Posterior vena cava (tissue), 2 donors: Measurements from ENCODE around the gene SCAMP1. TPM values are rescaled to one million over a fixed set of nuclear protein-coding genes. Genes with fewer than 3 reads are reported as not detected.

Source experiments
- DNase-seq: peaks from one replicate; pipeline ENCODE4 v3.0.0-alpha.2; 2020; ENCODE audit warnings: low spot score
- intact Hi-C, 2 donors: fragments of 100-400 bp; cut with DNase I; formaldehyde crosslinking; loops; one replicate each; pipeline versions ENCODE4 v1.14.1 to v1.14.2; 2022 to 2023
- total RNA-seq, 2 donors: library from RNA; stranded (reverse); fragmentation: NEBNext Ultra II Directional; extraction: Animal tissue kit (Norgen Biotek cat#: 25700); gene quantifications; one replicate each; pipeline ENCODE4 v1.2.1, GENCODE V29; 2021
- donor health status: DM: yes; HTN: yes; CAD: no.
- donor health status: DM: yes; HTN: yes; CAD: no.

Gene SCAMP1
- total RNA-seq, 2 donors from 2014 or later, result 32.4 to 46.1 TPM

- intact Hi-C loops, result no loop called here
Observed at GRCh38 chr5:78476795-78477194, 116.4 kb downstream of the SCAMP1 start.

GRCh38 chr5:78482948-78483347, 122.5 kb downstream of the SCAMP1 start:
- intact Hi-C loops, result no loop called here
- DNase-seq, result no peak

More at GRCh38 chr5:78476795-78477194, 116.4 kb downstream of the SCAMP1 start:
- DNase-seq, result no peak

- DNase-seq, result no peak
- intact Hi-C loops, result no loop called here
Observed at GRCh38 chr5:78483809-78484521, 123.5 kb downstream of the SCAMP1 start.

- intact Hi-C loops, result no loop called here
- DNase-seq, result no peak
Observed at GRCh38 chr5:78486218-78486617, 125.8 kb downstream of the SCAMP1 start.

GRCh38 chr5:78487846-78488245, 127.4 kb downstream of the SCAMP1 start:
- intact Hi-C loops, result no loop called here
- no peak for DNase-seq

- no peak for DNase-seq
- intact Hi-C loops, result no loop called here
Observed at GRCh38 chr5:78490709-78491485, 130.5 kb downstream of the SCAMP1 start.

GRCh38 chr5:78492224-78492623, 131.8 kb downstream of the SCAMP1 start:
- intact Hi-C loops, result no loop called here
- DNase-seq, result no peak

- intact Hi-C loops, result no loop called here
- DNase-seq, result no peak
Observed at GRCh38 chr5:78492650-78493049, 132.2 kb downstream of the SCAMP1 start.

GRCh38 chr5:78495800-78496199, 135.4 kb downstream of the SCAMP1 start:
- intact Hi-C loops, result no loop called here
- DNase-seq, result no peak

- intact Hi-C loops, result no loop called here
- no peak for DNase-seq
Observed at GRCh38 chr5:78496373-78496772, 136.0 kb downstream of the SCAMP1 start.

GRCh38 chr5:78497573-78498533, 137.4 kb downstream of the SCAMP1 start:
- intact Hi-C loops, result no loop called here
- DNase-seq, result no peak

GRCh38 chr5:78499485-78499884, 139.1 kb downstream of the SCAMP1 start:
- no peak for DNase-seq
- intact Hi-C loops, result no loop called here

- intact Hi-C loops, result no loop called here
- no peak for DNase-seq
Observed at GRCh38 chr5:78500028-78500427, 139.6 kb downstream of the SCAMP1 start.

- intact Hi-C loops, result no loop called here
Observed at GRCh38 chr5:78500871-78501270, 140.5 kb downstream of the SCAMP1 start.

GRCh38 chr5:78501411-78502352, 141.3 kb downstream of the SCAMP1 start:
- intact Hi-C loops, result no loop called here
- DNase-seq, result no peak

More at GRCh38 chr5:78500871-78501270, 140.5 kb downstream of the SCAMP1 start:
- no peak for DNase-seq

- no peak for DNase-seq
- intact Hi-C loops, result no loop called here
Observed at GRCh38 chr5:78503958-78504653, 143.7 kb downstream of the SCAMP1 start.

GRCh38 chr5:78504704-78505677, 144.6 kb downstream of the SCAMP1 start:
- intact Hi-C loops, result no loop called here
- DNase-seq, result peak; percentile 95
